KMS-11 (cell line): Measurements from ENCODE around the gene LELP1.
A peak's percentile ranks its signal among the peaks of the same experiment; 100 is the strongest.
"Not testable (repeated sequence)": the region's sequence is repeated elsewhere in the genome, so short reads cannot be mapped to it uniquely, and the experiment has no call there.

Source experiments
- H2AFZ ChIP-seq: fragments of 200-600 bp; sonication (generic); 2 replicates; pipeline ENCODE4 v1.6.1; 2016; ENCODE audit warnings: antibody characterized with exemption, mixed run types, low read depth
- H3K27ac ChIP-seq: fragments of 200-600 bp; sonication (generic); 2 replicates; pipeline ENCODE4 v1.6.1; 2016; ENCODE audit warnings: mild to moderate bottlenecking, mixed run types
- H3K27me3 ChIP-seq: fragments of 200-600 bp; sonication (generic); 2 replicates; pipeline ENCODE4 v1.6.1; 2017; ENCODE audit warnings: mild to moderate bottlenecking, low read depth, mixed run types, moderate library complexity; ENCODE audit not compliant: insufficient read depth
- H3K36me3 ChIP-seq: fragments of 200-600 bp; sonication (generic); 2 replicates; pipeline ENCODE4 v1.6.1; 2017; ENCODE audit warnings: mild to moderate bottlenecking, mixed run types; ENCODE audit not compliant: insufficient read depth
- H3K4me1 ChIP-seq: fragments of 200-600 bp; sonication (generic); 2 replicates; pipeline ENCODE4 v1.6.1; 2016; ENCODE audit warnings: mild to moderate bottlenecking, low read depth, mixed run types; ENCODE audit not compliant: poor library complexity, severe bottlenecking
- H3K4me2 ChIP-seq: fragments of 200-600 bp; sonication (generic); 2 replicates; pipeline ENCODE4 v1.7.0; 2016; ENCODE audit warnings: mild to moderate bottlenecking, mixed run types
- H3K4me3 ChIP-seq: fragments of 200-600 bp; sonication (generic); IDR thresholded peaks from 2 replicates; pipeline ENCODE4 v1.6.1; 2017; ENCODE audit warnings: low read depth, low read length, mixed read lengths; ENCODE audit not compliant: insufficient read depth
- H3K79me2 ChIP-seq: fragments of 200-600 bp; sonication (generic); 2 replicates; pipeline ENCODE4 v1.6.1; 2016; ENCODE audit warnings: low read depth, mixed run types; ENCODE audit not compliant: insufficient read depth
- H3K9ac ChIP-seq: fragments of 200-600 bp; sonication (generic); 2 replicates; pipeline ENCODE4 v1.6.1; 2016; ENCODE audit warnings: mild to moderate bottlenecking, mixed run types
- H4K20me1 ChIP-seq: fragments of 200-600 bp; sonication (generic); 2 replicates; pipeline ENCODE4 v1.6.1; 2016; ENCODE audit warnings: mild to moderate bottlenecking, mixed run types; ENCODE audit not compliant: insufficient read depth
- CTCF ChIP-seq: fragments of 200-600 bp; sonication (generic); conservative IDR thresholded peaks from 2 replicates; pipeline ENCODE4 v1.6.1; 2017; ENCODE audit warnings: low read depth, mild to moderate bottlenecking, antibody characterized with exemption, low read length, moderate library complexity, mixed read lengths

LELP1 gene

GRCh38 chr1:153228491-153228890 is 25.3 kb downstream of the LELP1 start:
- H3K27ac ChIP-seq: no peak overlapping the region
- H3K4me2 ChIP-seq: no peak overlapping the region
- no peaks in the 10 kb centered on the region for H4K20me1 ChIP-seq
- H3K9ac ChIP-seq: no peak overlapping the region
- no peaks in the 10 kb centered on the region for H3K36me3 ChIP-seq
- no peak for TF ChIP-seq CTCF
- H3K79me2 ChIP-seq: no peaks in the 10 kb centered on the region
- H2AFZ ChIP-seq: no peak overlapping the region
- no peaks in the 10 kb centered on the region for H3K27me3 ChIP-seq
- no peak overlapping the region for H3K4me3 ChIP-seq
- H3K4me1 ChIP-seq: peaks cover 15% of the 10 kb centered on the region

- H3K27me3 ChIP-seq, H3K27ac ChIP-seq, H3K9ac ChIP-seq, H4K20me1 ChIP-seq, H3K4me3 ChIP-seq, H3K4me2 ChIP-seq, H3K36me3 ChIP-seq, H2AFZ ChIP-seq, H3K79me2 ChIP-seq: not testable (repeated sequence)
- TF ChIP-seq CTCF: peak; percentile 93
- H3K4me1 ChIP-seq: peaks cover 15% of the 10 kb centered on the region
These were observed 26.0 kb downstream of the LELP1 start for GRCh38 chr1:153229076-153229829.

- H3K9ac ChIP-seq: no peak overlapping the region
- no peaks in the 10 kb centered on the region for H4K20me1 ChIP-seq
- H3K4me2 ChIP-seq: no peak overlapping the region
- no peak overlapping the region for H3K27ac ChIP-seq
- no peaks in the 10 kb centered on the region for H3K36me3 ChIP-seq
- no peaks in the 10 kb centered on the region for H3K79me2 ChIP-seq
- H3K4me3 ChIP-seq: no peak overlapping the region
- H3K4me1 ChIP-seq: peaks cover 16% of the 10 kb centered on the region
- no peak overlapping the region for H2AFZ ChIP-seq
- TF ChIP-seq CTCF: no peak
- H3K27me3 ChIP-seq: no peaks in the 10 kb centered on the region
These were observed 28.1 kb downstream of the LELP1 start for GRCh38 chr1:153231363-153231762.

GRCh38 chr1:153231785-153232184 is 28.6 kb downstream of the LELP1 start:
- no peak overlapping the region for H3K4me3 ChIP-seq
- H3K27me3 ChIP-seq: no peaks in the 10 kb centered on the region
- H3K4me2 ChIP-seq: no peak overlapping the region
- peaks cover 16% of the 10 kb centered on the region for H3K4me1 ChIP-seq
- H2AFZ ChIP-seq: no peak overlapping the region
- no peaks in the 10 kb centered on the region for H3K79me2 ChIP-seq
- no peak overlapping the region for H3K9ac ChIP-seq
- H3K36me3 ChIP-seq: no peaks in the 10 kb centered on the region
- no peak overlapping the region for H3K27ac ChIP-seq
- H4K20me1 ChIP-seq: no peaks in the 10 kb centered on the region
- TF ChIP-seq CTCF: no peak
